T-helper 22 cell (primary cell): ENCODE data around the gene POLD1.
"Not testable (repeated sequence)": the region's sequence is repeated elsewhere in the genome, so short reads cannot be mapped to it uniquely, and the experiment has no call there.

Experiments used
- DNase-seq: peaks from one replicate; pipeline ENCODE4 v3.0.0-alpha.2; 2020; ENCODE audit warnings: low read depth

The POLD1 gene

GRCh38 chr19:50383852-50384684, at the start of gene POLD1:
POLD1 (plus strand) TSS chr19:50384347; CDS start chr19:50398852, 14,505 bp downstream.
- DNase-seq, result peak; percentile 98

- DNase-seq, result no peak
These were observed 49.3 kb upstream of the POLD1 start for GRCh38 chr19:50334741-50335421.

GRCh38 chr19:50337031-50337430, 47.1 kb upstream of the POLD1 start:
- DNase-seq, result not testable (repeated sequence)

GRCh38 chr19:50340331-50340730, 43.8 kb upstream of the POLD1 start:
- no peak for DNase-seq

DNA sequence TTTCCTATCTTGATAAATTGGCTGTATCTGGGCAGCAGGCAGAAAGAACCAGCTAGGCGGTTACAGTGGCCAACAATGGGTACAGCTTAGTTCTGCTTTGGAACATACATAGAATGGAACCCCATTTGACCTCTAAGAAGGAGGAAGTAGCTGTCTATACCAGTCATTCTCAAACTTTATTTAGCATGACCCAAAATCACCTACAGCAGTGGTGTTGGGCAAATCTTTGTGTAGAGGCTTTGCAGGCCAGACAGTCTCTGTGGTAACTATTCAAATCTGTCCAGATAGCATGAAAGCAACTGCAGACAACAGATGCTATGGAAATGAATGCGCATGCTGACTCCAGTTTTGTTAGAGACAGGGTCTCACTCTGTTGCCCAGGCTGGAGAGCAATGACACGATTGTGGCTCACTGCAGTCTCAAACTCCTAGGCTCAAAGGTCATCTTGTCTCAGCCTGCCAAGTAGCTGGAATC, 43.0 kb upstream of the POLD1 start:
- no peak for DNase-seq

DNA sequence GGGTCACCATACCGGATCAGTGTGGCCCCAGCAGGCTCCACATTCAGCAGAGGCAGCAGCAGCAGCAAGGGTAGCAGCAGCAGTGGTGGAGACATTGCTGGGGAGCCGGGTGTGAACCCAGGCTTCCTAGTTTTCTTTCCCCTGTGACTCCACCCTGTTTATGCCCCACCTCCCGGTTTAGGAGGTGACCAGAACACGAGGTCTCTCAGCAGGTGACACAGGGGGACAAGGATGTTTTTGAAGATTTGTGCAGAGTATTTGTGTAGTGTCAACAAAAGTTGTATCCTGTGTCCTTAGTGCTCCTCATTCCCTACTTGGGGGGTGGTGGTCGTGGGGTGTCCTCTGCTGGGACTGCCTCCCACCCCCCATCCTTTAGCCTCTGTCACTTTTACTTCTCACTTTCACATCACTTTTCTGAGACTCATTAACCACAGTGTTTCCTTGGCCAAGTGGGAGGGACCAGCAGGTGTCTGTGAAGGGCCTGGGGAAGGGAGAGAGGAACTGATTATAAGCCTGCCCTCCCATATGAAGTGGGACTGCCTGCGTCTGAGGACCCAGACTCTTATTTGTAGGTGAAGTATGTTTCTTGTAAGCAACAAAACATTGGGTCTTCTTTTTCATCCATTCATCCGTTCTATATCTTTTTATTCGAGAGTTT, 39.4 kb upstream of the POLD1 start:
- DNase-seq, result no peak

DNA sequence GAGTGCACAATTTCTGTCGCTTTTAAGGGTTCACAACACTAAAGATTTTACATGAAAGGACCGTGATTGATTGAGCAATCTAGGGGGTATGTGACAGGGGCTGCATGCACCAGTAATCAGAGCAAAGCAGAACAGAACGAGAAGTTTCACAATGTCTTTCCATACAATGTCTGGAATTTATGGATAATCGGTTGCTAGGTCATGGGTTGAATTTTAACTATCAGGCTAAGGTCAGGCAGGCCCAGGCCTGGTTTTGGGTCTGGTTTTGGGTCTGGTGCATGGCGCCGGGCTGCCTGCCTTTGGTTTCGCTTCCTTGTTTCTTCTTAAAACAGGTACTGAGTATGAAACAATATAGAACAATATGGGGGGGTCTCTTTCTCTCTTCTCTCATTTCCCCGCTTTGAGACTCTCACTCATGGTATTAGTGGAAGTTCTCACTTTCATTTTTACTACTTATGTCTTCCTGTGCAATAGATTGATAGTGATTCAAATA, 37.0 kb upstream of the POLD1 start:
- DNase-seq, result not testable (repeated sequence)

DNA sequence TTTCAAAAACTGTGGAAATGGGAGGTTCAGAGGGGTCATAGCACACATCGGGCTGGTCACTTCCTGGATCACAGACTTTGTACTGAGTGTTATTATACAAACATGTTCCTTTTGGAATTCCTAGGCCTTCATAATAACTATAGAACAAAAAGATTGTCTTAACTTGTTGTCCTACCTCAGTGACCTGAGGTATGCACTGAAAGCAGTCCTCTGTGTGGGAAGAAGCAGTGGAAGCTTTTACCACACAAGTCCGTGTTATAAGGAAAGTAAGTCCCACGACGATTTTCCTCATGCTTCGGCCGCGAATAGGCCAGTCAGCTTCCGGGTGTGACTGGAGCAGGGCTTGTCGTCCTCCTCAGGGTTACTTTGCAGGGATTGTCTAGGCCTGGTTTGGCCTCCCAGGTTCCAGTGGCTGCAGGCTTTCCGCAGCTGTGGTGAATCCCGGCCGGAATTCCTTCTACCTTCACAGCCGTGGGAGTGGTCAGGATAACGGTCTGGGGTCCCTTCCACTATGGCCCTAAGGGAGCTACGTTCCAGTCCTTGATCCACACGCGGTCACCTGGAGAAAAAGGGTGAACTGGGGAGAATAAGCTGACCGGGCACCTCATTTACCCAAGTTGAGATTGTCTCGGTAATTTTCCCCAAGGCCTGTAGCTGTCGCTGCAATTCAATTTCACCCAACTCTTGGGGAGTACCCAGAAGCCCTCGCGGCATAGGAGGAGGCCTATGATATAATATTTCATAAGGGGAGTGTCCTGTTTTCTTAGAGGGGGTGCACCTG, 34.7 kb upstream of the POLD1 start:
- DNase-seq, result no peak

GRCh38 chr19:50352242-50352641, 31.9 kb upstream of the POLD1 start:
- DNase-seq, result no peak

DNA sequence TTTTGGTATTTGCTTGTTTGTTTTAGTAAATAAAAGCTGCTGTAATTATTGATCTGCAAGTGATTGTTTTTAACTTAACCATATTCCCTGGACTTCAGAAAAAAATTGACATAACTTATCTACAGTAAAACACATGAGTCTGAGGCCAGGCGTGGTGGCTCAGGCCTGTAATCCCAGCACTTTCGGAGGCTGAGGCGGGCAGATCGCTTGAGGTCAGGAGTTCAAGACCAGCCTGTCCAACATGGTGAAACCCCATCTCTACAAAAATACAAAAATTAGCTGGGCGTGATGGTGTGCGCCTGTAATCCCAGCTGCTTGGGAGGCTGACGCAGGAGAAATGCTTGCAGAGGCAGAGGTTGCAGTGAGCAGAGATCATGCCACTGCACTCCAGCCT, 30.7 kb upstream of the POLD1 start:
- not testable (repeated sequence) for DNase-seq

DNA sequence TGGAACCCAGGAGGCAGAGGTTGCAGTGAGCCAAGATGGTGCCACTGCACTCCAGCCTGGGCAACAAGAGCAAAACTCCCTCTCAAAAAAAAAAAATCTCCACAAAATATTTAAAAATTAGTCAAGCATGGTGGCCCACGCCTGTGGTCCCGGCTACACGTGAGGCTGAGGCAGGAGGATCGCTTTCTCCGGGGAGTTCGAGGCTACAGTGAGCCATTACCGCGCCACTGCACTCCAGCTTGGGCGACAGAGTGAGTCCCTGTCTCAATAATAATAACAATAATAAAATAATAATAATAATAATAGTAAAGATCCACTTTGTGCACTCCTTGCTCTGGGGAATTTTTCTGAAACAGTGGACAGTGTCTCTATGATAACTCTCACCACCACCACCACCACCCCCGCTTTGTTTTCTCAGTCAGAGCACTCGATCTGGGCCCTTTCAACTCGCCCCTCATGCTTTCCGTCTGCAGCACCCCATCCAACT, 27.4 kb upstream of the POLD1 start:
- no peak for DNase-seq

DNA sequence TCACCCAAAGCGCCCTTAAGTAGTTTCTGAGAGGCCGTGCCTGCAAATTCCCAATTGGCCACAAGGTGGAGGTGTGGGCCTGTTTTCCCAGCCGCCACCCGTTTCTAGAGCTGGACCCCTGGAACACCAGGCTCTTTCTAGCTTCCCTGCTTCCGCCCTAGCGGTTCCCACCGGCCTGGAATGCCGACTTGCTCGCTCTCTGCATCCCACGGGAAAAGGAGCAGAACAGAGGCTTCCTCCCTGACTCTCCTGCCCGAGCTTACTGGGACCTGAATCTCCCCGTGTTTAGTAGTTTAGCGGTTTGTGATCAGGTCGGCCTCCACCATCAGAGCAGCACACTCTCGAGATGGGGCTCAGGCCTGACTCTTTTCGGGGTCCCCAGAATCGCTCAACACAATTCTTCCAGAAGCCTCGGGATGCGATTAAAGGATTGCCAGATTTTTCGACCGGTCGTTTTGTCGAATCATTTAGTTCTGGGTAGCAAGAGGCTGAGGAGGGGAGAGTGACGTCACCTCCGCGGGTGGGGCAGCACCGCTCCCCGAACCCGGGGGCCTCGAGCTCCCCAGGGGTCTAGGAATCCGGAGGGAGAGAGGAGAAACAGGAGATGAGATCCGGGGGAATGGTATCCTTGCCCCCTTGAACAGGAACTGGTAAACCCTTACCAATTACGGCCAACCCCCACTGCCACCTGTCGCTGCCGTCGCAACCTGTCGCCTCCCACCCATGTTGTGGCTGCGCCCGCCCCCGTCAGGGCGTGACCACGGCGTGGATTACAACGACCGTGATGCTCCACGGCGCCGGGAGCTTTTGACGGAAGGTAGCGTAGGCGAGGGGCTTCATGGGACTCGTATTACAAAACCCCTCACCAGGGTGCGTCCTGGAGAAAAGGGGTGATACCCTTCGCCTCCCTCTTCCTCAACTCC, 26.7 kb upstream of the POLD1 start:
- DNase-seq, result peak; percentile 75

DNA sequence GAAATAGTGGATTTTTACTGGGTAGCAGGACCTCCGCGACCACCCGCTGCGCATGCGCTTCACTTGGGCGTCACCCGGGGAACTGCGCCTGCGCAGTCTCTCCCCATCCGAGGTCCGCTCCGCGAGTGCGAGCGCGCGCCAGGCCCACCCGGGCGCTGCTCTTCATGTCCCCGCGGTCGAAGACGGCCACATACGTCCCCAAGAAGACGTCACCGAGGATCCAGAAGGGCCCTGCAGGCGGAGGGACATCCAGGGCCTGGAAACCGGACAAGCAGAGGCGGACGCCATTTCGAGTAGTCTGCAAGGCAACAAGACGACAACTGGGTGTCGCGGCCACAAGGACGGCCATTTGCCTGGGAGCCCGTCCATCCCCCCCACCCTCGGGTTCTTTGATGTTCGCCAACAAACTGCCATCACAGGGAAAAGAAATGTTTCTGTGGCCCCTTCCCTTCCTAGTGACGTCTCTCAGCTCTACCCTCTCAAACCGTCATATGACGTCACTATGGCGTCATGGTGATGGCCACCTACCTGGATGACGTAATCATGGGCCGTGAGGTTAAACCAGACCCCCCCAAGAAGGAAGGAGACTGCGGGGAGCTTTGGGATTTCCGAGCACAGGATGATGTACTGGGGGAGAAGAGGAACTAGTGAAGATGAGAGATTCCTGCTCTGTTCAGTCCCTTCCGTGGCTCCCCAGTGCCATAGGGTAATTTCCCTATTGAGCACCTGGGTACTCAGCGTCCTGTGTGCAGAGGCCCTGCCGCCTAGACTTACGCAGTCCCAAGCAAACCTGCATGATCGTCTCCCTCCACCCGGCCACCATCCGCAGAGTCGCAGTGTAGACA, 25.4 kb upstream of the POLD1 start:
- DNase-seq, result peak; percentile 62

GRCh38 chr19:50359328-50359818, 24.8 kb upstream of the POLD1 start:
- DNase-seq, result no peak

DNA sequence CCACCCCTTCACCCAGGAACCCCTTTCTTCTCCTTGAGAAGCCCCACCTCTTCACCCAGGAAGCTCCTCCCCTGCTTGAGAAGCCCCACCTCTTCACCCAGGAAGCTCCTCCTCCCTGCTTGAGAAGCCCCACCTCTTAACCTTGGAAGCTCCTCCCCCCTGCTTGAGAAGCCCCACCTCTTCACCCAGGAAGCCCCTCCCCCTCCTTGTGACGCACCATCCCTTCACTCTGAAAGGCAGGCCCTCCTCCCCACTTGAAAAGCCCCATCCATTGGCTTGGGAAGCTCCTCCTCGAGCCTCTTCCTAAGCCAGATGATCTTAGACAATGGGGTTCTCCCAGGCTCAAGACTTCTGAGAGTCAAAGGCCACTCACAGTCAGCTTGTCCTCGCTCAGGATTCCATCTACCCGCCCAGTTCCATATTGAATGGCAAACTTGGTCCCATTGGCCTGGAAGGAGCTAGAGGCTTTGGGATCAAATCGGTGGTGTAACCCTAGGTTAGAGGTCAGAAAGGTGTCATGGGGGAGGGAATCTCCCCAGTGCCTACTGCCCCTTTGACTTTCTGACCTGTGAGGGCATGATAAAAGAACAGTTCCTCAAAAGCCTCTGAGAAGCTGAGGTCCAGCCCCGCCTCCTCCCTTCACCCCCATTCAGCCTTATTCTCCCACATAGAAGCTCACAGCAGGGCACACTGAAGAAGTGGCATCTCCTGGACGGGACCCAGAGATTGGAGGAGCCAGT, 22.7 kb upstream of the POLD1 start:
- DNase-seq, result no peak

- no peak for DNase-seq
These were observed 22.1 kb upstream of the POLD1 start for GRCh38 chr19:50362030-50362412.

DNA sequence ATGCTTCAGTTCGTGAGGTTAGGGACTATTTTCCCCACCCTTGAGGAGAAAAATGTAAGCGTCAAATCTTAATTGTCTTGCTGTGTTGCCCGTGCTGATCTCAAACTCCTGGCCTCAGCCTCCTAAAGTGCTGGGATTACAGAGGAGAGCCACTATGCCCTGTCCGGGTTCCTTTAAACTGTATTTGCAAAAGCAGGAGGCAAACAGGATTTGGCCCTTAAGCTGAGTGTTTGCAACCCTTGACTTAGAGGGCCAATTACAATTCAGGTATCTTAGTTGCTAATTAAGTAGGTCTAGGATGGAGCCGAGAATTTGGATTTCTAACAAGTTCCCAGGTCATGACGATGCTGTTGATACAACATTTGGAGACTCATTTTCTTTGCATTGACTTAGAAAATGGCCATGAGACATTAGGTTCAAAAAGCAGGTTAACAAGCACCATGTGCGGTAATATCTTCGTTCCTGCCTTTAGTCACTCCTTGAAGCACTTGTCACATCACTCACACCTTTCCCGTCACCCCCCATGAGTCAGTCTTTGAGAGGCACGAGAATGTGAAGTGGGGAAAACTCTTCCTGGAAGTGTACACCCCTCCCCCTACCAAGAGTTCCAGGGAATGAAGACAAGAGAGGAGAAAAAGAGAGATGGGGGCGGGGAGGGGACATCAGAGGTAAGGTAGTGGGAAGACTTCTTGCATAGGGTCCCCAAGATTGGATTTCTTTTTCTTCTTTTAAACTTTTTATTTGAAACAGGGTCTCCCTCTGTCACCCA, 21.3 kb upstream of the POLD1 start:
- no peak for DNase-seq
